ENCODE results near the gene SLC5A9.
A peak's percentile ranks its signal among the peaks of the same experiment; 100 is the strongest.
"Not testable (repeated sequence)": the region's sequence is repeated elsewhere in the genome, so short reads cannot be mapped to it uniquely, and the experiment has no call there.

Gene SLC5A9

DNA sequence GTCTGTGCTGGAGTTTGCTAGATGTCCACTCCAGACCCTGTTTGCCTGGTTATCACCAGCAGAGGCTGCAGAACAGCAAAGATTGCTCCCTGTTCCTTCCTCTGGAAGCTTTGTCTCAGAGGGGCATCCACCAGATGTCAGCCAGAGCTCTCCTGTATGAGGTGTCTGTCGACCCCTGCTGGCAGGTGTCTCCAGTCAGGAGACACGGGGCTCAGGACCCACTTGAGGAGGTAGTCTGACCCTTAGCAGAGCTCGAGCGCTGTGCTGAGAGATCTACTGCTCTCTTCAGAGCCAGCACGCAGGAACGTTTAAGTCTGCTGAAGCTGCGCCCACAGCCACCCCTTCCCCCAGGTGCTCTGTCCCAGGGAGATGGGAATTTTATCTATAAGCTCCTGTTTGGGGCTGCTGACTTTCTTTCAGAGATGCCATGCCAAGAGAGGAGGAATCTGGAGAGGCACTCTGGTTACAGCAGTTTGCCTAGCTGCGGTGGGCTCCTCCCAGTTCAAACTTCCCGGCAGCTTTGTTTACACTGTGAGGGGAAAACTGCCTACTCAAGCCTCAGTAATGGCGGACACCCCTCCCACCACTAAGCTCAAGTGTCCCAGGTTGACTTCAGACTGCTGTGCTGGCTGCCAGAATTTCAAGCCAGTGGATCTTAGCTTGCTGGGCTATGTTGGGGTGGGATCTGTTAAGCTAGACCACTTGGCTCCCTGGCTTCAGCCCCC, 62.3 kb downstream of the SLC5A9 start:
- not testable (repeated sequence) for H3K27ac ChIP-seq
- TF ChIP-seq, protein P1, sequence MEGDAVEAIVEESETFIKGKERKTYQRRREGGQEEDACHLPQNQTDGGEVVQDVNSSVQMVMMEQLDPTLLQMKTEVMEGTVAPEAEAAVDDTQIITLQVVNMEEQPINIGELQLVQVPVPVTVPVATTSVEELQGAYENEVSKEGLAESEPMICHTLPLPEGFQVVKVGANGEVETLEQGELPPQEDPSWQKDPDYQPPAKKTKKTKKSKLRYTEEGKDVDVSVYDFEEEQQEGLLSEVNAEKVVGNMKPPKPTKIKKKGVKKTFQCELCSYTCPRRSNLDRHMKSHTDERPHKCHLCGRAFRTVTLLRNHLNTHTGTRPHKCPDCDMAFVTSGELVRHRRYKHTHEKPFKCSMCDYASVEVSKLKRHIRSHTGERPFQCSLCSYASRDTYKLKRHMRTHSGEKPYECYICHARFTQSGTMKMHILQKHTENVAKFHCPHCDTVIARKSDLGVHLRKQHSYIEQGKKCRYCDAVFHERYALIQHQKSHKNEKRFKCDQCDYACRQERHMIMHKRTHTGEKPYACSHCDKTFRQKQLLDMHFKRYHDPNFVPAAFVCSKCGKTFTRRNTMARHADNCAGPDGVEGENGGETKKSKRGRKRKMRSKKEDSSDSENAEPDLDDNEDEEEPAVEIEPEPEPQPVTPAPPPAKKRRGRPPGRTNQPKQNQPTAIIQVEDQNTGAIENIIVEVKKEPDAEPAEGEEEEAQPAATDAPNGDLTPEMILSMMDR (conservative IDR thresholded peaks at IDR 0.05): peak; percentile 32

DNA sequence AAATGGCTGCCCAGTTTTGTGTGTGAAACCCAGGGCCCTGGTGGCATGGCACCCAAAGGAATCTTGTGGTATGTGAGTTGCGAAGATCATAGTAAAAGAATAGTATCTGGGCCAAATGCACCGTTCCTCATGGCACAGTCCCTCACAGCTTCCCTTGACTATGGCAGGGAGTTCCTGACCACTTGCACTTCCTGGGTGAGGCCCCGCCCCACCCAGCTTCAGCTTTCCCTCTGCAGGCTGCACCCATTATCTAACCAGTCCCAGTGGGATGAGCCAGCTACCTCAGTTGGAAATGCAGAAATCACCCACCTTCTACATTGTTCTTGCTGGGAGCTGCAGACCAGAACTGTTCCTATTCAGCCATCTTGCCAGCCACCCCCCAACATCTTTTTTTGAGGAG, 63.0 kb downstream of the SLC5A9 start:
- TF ChIP-seq ZFX (IDR thresholded peaks at IDR 0.05): no peak
- TF ChIP-seq, protein P1 (conservative IDR thresholded peaks at IDR 0.05): no peak
- H3K27ac ChIP-seq: no peak overlapping the region

DNA sequence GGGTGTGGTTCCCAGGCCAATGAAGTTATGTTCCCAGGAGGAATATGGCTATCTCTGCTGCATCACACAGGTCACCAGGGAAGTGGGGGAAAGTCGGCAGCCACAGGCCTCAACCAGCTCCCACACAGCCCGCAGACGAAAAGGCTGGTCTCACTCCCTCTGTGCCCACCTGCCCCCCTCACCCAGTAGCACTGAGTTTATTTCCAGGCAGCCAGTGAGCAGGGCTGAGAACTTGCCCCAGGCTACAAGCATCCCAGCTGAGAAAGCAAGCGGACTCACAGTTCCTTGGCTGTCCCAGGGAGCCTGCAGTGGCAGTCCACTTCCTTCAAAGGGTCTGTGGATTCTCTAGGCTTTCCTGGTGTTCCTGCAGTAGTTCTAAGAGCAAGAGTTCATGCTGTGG, 68.9 kb downstream of the SLC5A9 start:
- no peak for TF ChIP-seq ZFX (IDR thresholded peaks at IDR 0.05)
- TF ChIP-seq, protein P1 (conservative IDR thresholded peaks at IDR 0.05): no peak
- H3K27ac ChIP-seq: no peak overlapping the region

DNA sequence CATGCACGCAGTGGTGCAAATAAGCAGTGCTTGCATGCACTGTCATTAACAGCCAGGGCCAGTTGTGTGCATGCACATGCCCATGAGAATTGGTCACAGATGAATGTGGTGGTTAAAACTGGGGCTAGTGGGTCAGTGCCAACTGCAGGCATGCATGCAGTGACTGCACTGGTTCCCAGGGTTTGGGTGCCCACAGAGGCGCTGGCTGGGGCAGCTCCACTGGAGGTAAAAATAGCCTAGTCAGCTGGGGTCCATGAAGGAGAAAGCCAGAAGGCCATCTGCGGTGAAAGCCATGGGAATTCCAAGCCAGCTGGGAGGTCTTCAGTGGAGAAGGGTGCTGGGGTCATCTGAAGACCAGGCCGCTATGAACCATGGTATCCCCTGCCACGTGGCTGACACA, 70.2 kb downstream of the SLC5A9 start:
- H3K27ac ChIP-seq: no peak overlapping the region
- no peak for TF ChIP-seq ZFX (IDR thresholded peaks at IDR 0.05)
- TF ChIP-seq, protein P1 (conservative IDR thresholded peaks at IDR 0.05): no peak

DNA sequence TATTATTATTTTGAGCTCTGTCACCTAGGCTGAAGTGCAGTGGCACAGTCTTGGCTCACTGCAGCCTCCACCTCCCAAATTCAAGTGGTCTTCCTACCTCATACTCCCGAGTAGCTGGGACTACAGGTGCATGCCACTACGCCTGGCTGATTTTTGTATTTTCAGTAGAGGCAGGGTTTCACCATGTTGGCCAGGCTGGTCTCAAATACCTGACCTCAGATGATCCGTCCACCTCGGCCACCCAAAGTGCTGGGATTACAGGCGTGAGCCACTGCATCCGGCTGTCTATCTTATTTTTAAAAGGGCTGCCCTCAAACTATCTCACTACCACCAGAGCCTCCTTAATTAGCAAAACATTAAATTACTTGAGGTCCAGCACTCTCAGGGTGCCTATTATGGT, 71.6 kb downstream of the SLC5A9 start:
- H3K27ac ChIP-seq: not testable (repeated sequence)

DNA sequence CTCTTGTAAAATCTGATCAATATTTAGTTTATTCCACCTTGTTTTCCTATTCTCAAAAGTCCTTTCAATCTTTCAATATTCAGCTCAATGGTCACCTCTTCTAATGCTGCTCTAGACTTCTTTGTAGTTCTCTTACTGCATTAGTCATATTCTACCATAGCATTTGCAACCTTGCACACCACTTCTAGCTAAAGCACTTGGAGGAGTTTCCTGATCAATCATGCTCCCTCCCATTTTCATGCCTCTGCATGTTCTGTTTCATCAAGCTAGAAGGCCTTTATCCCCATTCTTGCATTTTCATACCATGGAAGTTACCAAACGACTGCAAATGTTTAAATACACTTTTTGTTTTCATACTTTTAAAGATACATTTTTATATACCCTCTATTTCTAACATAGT, 72.1 kb downstream of the SLC5A9 start:
- no peak for TF ChIP-seq ZFX (IDR thresholded peaks at IDR 0.05)
- TF ChIP-seq, protein P1 (conservative IDR thresholded peaks at IDR 0.05): no peak
- no peak overlapping the region for H3K27ac ChIP-seq
